HCT116 (cell line): ENCODE results near the gene PARG. TPM values are rescaled to one million over a fixed set of nuclear protein-coding genes. Genes with fewer than 3 reads are reported as not detected.

Experiments used
- ATAC-seq: fragments of 200-7000 bp; cut with Tn5 transposase; 2 replicates; pipeline ENCODE4 v1.9.1; 2020; ENCODE audit warnings: mild to moderate bottlenecking, moderate library complexity
- BruUV-seq: library from RNA; stranded (reverse); fragments of 400-500 nt; replicated peaks from 2 replicates; lab custom pipeline; 2021; lab: Mats Ljungman, UMichigan
- CTCF ChIA-PET: fragments of 300-600 bp; sonication (Branson Sonifier 250); formaldehyde crosslinking; loops from one replicate; lab custom pipeline; 2021; ENCODE audit warnings: antibody characterized with exemption; lab: Charles Lee
- POLR2A ChIA-PET: fragments of 300-600, 350-600 bp; sonication (Branson Sonifier 250); formaldehyde crosslinking; loops from one replicate; lab custom pipeline; 2021; ENCODE audit warnings: antibody characterized with exemption; lab: Charles Lee
- RAD21 ChIA-PET, 2 experiments: fragments of 300-600 bp; sonication (Branson Sonifier 250); formaldehyde crosslinking; loops; one replicate each; lab custom pipeline; 2023; ENCODE audit warnings: low total read pairs in 2 of 2; ENCODE audit not compliant: uncharacterized antibody in 2 of 2, unreplicated experiment in 2 of 2, low non-redundant PET in 1 of 2; lab: Charles Lee
- DNase-seq: peaks from one replicate; pipeline ENCODE4 v3.0.0-alpha.2; 2010; ENCODE audit warnings: low read depth, low spot score
- H2AFZ ChIP-seq: fragments of 200-600 bp; shearing (Covaris generic), sonication (generic); 2 replicates; pipeline ENCODE4 v1.6.1; 2017; ENCODE audit warnings: low read depth, mixed run types, mixed read lengths, antibody characterized with exemption, low read length; ENCODE audit not compliant: poor library complexity, severe bottlenecking
- H3K27ac ChIP-seq: 2 replicates; pipeline ENCODE4 v1.5.1; 2012; ENCODE audit warnings: low read depth, low read length
- H3K27me3 ChIP-seq: fragments of 200-600 bp; sonication (generic); 2 replicates; pipeline ENCODE4 v1.6.1; 2016; ENCODE audit warnings: mixed run types, low read length, mixed read lengths; ENCODE audit not compliant: insufficient read depth
- H3K36me3 ChIP-seq, 2 experiments: fragments of 200-500 bp in 1 of 2; fragments of 200-600 bp in 1 of 2; sonication (Bioruptor generic) in 1 of 2; sonication (generic) in 1 of 2; 2 replicates each; pipeline versions ENCODE4 v1.5.1 to v1.6.1; 2014 to 2016; ENCODE audit warnings: low read length in 2 of 2, inconsistent platforms in 1 of 2, mixed read lengths in 1 of 2, mixed run types in 1 of 2; ENCODE audit not compliant: insufficient read depth in 2 of 2, control insufficient read depth in 1 of 2
- H3K4me1 ChIP-seq, 2 experiments: fragments of 200-600 bp in 1 of 2; sonication (generic) in 1 of 2; 2 replicates each; pipeline versions ENCODE4 v1.5.1 to v1.6.1; 2012 to 2017; ENCODE audit warnings: low read length in 2 of 2, inconsistent platforms in 1 of 2, mild to moderate bottlenecking in 1 of 2, mixed read lengths in 1 of 2, mixed run types in 1 of 2, moderate library complexity in 1 of 2; ENCODE audit not compliant: insufficient read depth in 2 of 2, control insufficient read depth in 1 of 2
- H3K4me2 ChIP-seq: fragments of 200-600 bp; sonication (generic); 2 replicates; pipeline ENCODE4 v1.6.1; 2017; ENCODE audit warnings: mixed run types, low read length, mixed read lengths
- H3K4me3 ChIP-seq, 2 experiments: fragments of 200-600 bp in 1 of 2; sonication (generic) in 1 of 2; replicated peaks in 1 of 2; 2 replicates each; pipeline ENCODE4 v1.5.1; 2011 to 2016; ENCODE audit warnings: low read length in 2 of 2, control low read depth in 1 of 2, low read depth in 1 of 2, mild to moderate bottlenecking in 1 of 2, mixed read lengths in 1 of 2, mixed run types in 1 of 2
- H3K79me2 ChIP-seq: fragments of 200-600 bp; sonication (generic); 2 replicates; pipeline ENCODE4 v1.6.1; 2017; ENCODE audit warnings: mild to moderate bottlenecking, mixed run types, low read length, moderate library complexity, mixed read lengths; ENCODE audit not compliant: insufficient read depth
- H3K9ac ChIP-seq: fragments of 200-600 bp; sonication (generic); 2 replicates; pipeline ENCODE4 v1.6.1; 2016; ENCODE audit warnings: low read length, mixed read lengths
- H3K9me2 ChIP-seq: fragments of 200-600 bp; sonication (generic), shearing (Covaris generic); 2 replicates; pipeline ENCODE4 v1.6.1; 2017; ENCODE audit warnings: mixed run types, mild to moderate bottlenecking, moderate library complexity; ENCODE audit not compliant: insufficient read depth
- H3K9me3 ChIP-seq, 2 experiments: fragments of 200-500 bp in 1 of 2; fragments of 200-600 bp in 1 of 2; sonication (Bioruptor generic) in 1 of 2; sonication (generic) in 1 of 2; 2 replicates each; pipeline ENCODE4 v1.6.1; 2014 to 2017; ENCODE audit warnings: low read length in 2 of 2, mixed read lengths in 2 of 2, inconsistent platforms in 1 of 2, low read depth in 1 of 2, mild to moderate bottlenecking in 1 of 2, mixed run types in 1 of 2, moderate library complexity in 1 of 2; ENCODE audit not compliant: control insufficient read depth in 1 of 2, insufficient read depth in 1 of 2
- H4K20me1 ChIP-seq: fragments of 200-600 bp; sonication (generic), shearing (Covaris generic); 2 replicates; pipeline ENCODE4 v1.6.1; 2017; ENCODE audit warnings: mixed run types, mild to moderate bottlenecking, moderate library complexity; ENCODE audit not compliant: insufficient read depth
- CBX3 ChIP-seq: IDR thresholded peaks from 2 replicates; pipeline ENCODE4 v1.6.1; 2012; ENCODE audit warnings: low read depth
- CEBPB ChIP-seq: IDR thresholded peaks from 2 replicates; pipeline ENCODE4 v1.6.1; 2012; ENCODE audit warnings: low read depth
- CTCF ChIP-seq, 3 experiments: fragments of 200-600 bp in 1 of 3; sonication (generic) in 1 of 3; IDR thresholded peaks in 2 of 3; conservative IDR thresholded peaks in 1 of 3; 2 replicates each; pipeline ENCODE4 v1.5.1; 2012 to 2017; ENCODE audit warnings: low read depth in 2 of 3, low read length in 2 of 3, antibody characterized with exemption in 1 of 3, borderline replicate concordance in 1 of 3, control low read depth in 1 of 3, mild to moderate bottlenecking in 1 of 3, mixed read lengths in 1 of 3, mixed run types in 1 of 3, moderate library complexity in 1 of 3; ENCODE audit not compliant: insufficient read depth in 1 of 3
- ELF1 ChIP-seq: IDR thresholded peaks from 2 replicates; pipeline ENCODE4 v1.6.1; 2012; ENCODE audit warnings: low read depth, borderline replicate concordance
- POLR2A ChIP-seq: IDR thresholded peaks from 2 replicates; pipeline ENCODE4 v1.7.0; 2011; ENCODE audit warnings: borderline replicate concordance; ENCODE audit not compliant: insufficient read depth, insufficient read length; ENCODE audit errors: extremely low read depth
- REST ChIP-seq: IDR thresholded peaks from 2 replicates; pipeline ENCODE4 v1.6.1; 2012; ENCODE audit warnings: low read depth
- SIN3A ChIP-seq: IDR thresholded peaks from 2 replicates; pipeline ENCODE4 v1.6.1; 2012; ENCODE audit warnings: low read depth
- TCF7L2 ChIP-seq: IDR thresholded peaks from 2 replicates; pipeline ENCODE4 v1.7.0; 2011; ENCODE audit warnings: borderline replicate concordance, inconsistent platforms; ENCODE audit not compliant: insufficient read depth, insufficient read length; ENCODE audit errors: extremely low read depth
- ZBTB33 ChIP-seq: IDR thresholded peaks from 2 replicates; pipeline ENCODE4 v1.6.1; 2011; ENCODE audit warnings: mild to moderate bottlenecking, low read length, moderate library complexity; ENCODE audit not compliant: insufficient replicate concordance; ENCODE audit errors: extremely low read depth
- ZNF274 ChIP-seq: fragments of 200-500 bp; sonication (Bioruptor generic); IDR thresholded peaks from 2 replicates; pipeline ENCODE4 v1.6.1; 2014; ENCODE audit warnings: mild to moderate bottlenecking, low read depth, low read length, inconsistent platforms
- intact Hi-C: fragments of 100-400 bp; cut with micrococcal nuclease; formaldehyde crosslinking; loops from 2 replicates; pipeline ENCODE4 v1.10.0; 2022
- total RNA-seq: library from RNA; stranded (reverse); gene quantifications from one replicate; pipeline ENCODE4 v1.2.1, GENCODE V29; 2021; ENCODE audit not compliant: unreplicated experiment

Gene PARG
- total RNA-seq, 1 experiment from 2014 or later = 30.4 TPM

GRCh38 chr10:49768731-49769130 lies 173.1 kb downstream of the PARG start:
- Histone ChIP-seq H3K79me2 (no peaks in the 10 kb centered on the region), H3K27me3 (peaks cover 4% of the 10 kb centered on the region; the same call in 1 of the 2 replicates), H4K20me1 (no peaks in the 10 kb centered on the region), H3K9ac (no peak overlapping the region), H3K27ac (no peak overlapping the region), H3K36me3 (no peaks in the 10 kb centered on the region), H3K4me1 (no peaks in the 10 kb centered on the region), H3K9me2 (no peaks in the 10 kb centered on the region), H3K4me3 (no peak overlapping the region), H3K4me2 (no peak overlapping the region), H2AFZ (no peak overlapping the region), H3K9me3 (no peaks in the 10 kb centered on the region)
- ChIA-PET RAD21 (no interaction called here), CTCF (no interaction called here), POLR2A (no interaction called here)
- ATAC-seq (no peak), DNase-seq (no peak)
- BruUV-seq = no TSS peak
- TF ChIP-seq ZBTB33 (no peak), CBX3 (no peak), POLR2A (no peak), ZNF274 (no peak), CEBPB (no peak), REST (no peak), TCF7L2 (no peak), ELF1 (no peak), SIN3A (no peak), CTCF (IDR thresholded peaks at IDR 0.05 in 2 of 3, conservative IDR thresholded peaks at IDR 0.05 in 1 of 3; ENCODE audit: borderline replicate concordance in 1 of 3, insufficient read depth in 1 of 3, low read depth in 2 of 3, low read length in 2 of 3) (no peak)
- intact Hi-C loops = no loop called here
